Measurements from ENCODE around the gene PIK3IP1.
A peak's percentile ranks its signal among the peaks of the same experiment; 100 is the strongest.
"Not testable (repeated sequence)": the region's sequence is repeated elsewhere in the genome, so short reads cannot be mapped to it uniquely, and the experiment has no call there.

PIK3IP1 gene

GRCh38 chr22:31248138-31248745 is 44.0 kb downstream of the PIK3IP1 start:
- peak; percentile 56 to 60 for DNase-seq

GRCh38 chr22:31247726-31248125 is 44.6 kb downstream of the PIK3IP1 start:
- no peak for DNase-seq

GRCh38 chr22:31246687-31247086 is 45.6 kb downstream of the PIK3IP1 start:
- no peak for DNase-seq

- not testable (repeated sequence) for DNase-seq
Measured at GRCh38 chr22:31245998-31246397, 46.3 kb downstream of the PIK3IP1 start.

GRCh38 chr22:31244943-31245451 is 47.3 kb downstream of the PIK3IP1 start:
- no peak for DNase-seq

GRCh38 chr22:31244046-31244942 is 48.0 kb downstream of the PIK3IP1 start:
- no peak for DNase-seq

- no peak for DNase-seq
Measured at GRCh38 chr22:31243339-31244045, 48.8 kb downstream of the PIK3IP1 start.

- DNase-seq = no peak
Measured at GRCh38 chr22:31241936-31242335, 50.4 kb downstream of the PIK3IP1 start.

- no peak for DNase-seq
Measured at GRCh38 chr22:31241200-31241599, 51.1 kb downstream of the PIK3IP1 start.

- no peak for DNase-seq
Measured at GRCh38 chr22:31239771-31240370, 52.4 kb downstream of the PIK3IP1 start.

GRCh38 chr22:31238057-31238456 is 54.2 kb downstream of the PIK3IP1 start:
- DNase-seq = no peak

GRCh38 chr22:31236044-31236443 is 56.2 kb downstream of the PIK3IP1 start:
- not testable (repeated sequence) for DNase-seq

- DNase-seq = no peak
Measured at GRCh38 chr22:31235081-31235480, 57.2 kb downstream of the PIK3IP1 start.

- DNase-seq = no peak
Measured at GRCh38 chr22:31233001-31233400, 59.3 kb downstream of the PIK3IP1 start.
